Occipital lobe (tissue), 2 donors: ENCODE data around the gene C5orf24. TPM values are rescaled to one million over a fixed set of nuclear protein-coding genes. Genes with fewer than 3 reads are reported as not detected.
"Not testable (repeated sequence)": the region's sequence is repeated elsewhere in the genome, so short reads cannot be mapped to it uniquely, and the experiment has no call there.

Experiments used
- DNase-seq: peaks from one replicate; lab custom pipeline; 2025; lab: John Stamatoyannopoulos, UW
- total RNA-seq: library from RNA; depleted of rRNA; stranded (reverse); fragments of >200 nt; gene quantifications from one replicate; pipeline ENCODE4 v1.2.3, GENCODE V29; 2014

The C5orf24 gene
- total RNA-seq, 1 donor from 2014 or later = 105 TPM

DNA sequence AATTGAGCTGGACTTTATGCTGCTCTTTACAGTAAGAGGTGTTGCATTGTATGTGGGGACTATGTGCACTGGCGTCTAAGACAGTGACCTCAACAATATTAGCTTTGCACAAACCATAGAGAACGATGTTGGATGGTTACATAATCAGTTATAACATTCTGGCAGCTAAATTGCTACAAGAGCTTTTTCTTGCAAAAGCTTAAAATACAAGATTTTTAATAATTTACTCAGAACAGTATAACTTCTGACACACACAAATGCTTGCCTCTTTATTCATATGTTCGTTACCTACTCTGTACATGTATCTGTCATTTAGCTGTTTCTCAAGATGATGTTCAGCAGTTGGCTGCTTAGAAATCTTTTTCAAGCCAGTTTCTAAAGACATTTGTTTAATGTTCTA is 11.6 kb downstream of the C5orf24 start:
- no peak for DNase-seq

DNA sequence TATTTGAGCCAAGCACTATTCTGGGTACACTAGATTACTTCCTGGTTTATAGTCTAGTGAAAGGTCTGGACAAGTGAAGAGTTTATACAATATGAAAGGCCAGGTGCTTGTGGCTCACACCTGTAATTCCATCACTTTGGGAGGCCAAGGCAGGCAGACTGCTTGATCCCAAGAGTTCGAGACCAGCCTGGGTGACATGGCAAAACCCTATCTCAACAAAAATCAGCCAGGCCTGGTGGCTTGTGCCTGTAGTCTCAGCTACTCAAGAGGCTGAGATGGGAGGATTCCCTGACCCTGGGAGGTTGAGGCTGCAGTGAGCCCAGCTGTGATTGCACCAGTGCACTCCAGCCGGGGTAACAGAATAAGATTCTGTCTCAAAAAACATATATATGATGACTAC is 18.9 kb downstream of the C5orf24 start:
- no peak for DNase-seq

DNA sequence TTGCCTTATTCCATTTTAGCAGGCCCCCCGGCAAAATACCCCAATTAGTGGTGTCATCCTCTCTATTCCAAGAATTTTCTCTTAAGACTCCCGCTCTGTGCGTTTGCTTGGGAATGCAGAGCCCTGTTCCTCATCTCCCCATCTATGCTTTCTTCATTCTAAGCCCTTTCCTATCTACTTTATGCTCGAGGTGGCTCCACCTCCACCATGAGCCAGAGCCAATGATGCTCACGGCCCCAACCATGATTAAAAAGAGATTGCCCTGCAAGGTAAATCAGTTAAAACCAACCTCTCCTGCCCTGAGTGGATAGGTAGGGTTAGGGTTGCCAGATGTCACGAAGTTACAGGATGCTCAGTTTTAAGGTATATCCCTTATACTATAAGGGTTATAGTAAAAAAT is 27.7 kb downstream of the C5orf24 start:
- no peak for DNase-seq

GRCh38 chr5:134873987-134874830 is 28.4 kb downstream of the C5orf24 start, which contains the start of gene TXNDC15:
TXNDC15 (plus strand) TSS chr5:134874371; CDS start chr5:134874428, 57 bp downstream.
- DNase-seq = peak; percentile 77

- peak; percentile 72 for DNase-seq
Measured at GRCh38 chr5:134874831-134875655, 29.3 kb downstream of the C5orf24 start.

GRCh38 chr5:134877159-134877558 is 31.4 kb downstream of the C5orf24 start:
- no peak for DNase-seq

- no peak for DNase-seq
Measured at GRCh38 chr5:134878403-134878802, 32.6 kb downstream of the C5orf24 start.

DNA sequence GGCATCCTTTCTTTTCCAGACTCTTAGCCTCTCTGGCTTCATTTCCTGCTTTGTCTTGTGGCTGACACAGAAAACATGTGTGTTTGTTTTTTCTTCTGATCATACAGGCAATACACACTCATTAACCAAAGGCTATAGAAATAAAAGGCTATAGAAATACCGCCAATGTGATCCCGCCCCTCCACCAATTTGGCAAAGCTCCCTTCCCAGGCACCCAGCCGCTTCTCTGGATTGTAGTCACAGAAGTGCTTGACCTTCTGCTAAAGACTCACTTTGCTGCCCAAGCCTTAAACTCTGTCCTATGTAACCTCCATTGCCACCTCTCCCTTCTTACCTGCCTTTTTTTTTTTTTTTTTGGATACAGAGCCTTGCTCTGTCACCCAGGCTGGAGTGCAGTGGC is 33.7 kb downstream of the C5orf24 start:
- DNase-seq = no peak

DNA sequence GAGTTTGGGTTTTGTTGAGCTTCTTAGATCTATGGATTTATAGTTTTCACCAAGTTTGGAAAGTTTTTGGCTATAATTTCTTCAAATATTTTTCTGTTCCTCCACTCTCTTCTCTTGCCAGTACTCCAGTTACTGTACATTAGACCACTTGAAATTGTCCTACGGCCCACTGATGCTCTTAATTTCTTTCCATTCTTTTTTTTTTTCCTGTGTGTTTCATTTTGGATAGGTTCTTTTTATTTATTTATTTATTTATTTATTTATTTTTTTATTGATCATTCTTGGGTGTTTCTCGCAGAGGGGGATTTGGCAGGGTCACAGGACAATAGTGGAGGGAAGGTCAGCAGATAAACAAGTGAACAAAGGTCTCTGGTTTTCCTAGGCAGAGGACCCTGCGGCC is 35.2 kb downstream of the C5orf24 start:
- not testable (repeated sequence) for DNase-seq

- DNase-seq = not testable (repeated sequence)
Measured at GRCh38 chr5:134881711-134882110, 35.9 kb downstream of the C5orf24 start.

DNA sequence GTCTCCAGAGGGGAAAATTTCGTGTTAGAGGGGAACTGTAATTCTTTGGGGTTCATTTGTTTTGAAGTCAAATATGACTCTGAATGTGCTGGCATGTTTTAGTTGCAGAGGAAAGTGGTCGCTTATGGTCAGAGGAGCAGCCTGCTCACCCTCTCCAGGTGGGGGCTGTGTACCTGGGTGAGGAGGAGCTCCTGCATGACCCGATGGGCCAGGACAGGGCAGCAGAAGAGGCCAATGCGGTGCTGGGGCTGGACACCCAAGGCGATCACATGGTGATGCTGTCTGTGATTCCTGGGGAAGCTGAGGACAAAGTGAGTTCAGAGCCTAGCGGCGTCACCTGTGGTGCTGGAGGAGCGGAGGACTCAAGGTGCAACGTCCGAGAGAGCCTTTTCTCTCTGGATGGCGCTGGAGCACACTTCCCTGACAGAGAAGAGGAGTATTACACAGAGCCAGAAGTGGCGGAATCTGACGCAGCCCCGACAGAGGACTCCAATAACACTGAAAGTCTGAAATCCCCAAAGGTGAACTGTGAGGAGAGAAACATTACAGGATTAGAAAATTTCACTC is 41.9 kb downstream of the C5orf24 start:
- no peak for DNase-seq

DNA sequence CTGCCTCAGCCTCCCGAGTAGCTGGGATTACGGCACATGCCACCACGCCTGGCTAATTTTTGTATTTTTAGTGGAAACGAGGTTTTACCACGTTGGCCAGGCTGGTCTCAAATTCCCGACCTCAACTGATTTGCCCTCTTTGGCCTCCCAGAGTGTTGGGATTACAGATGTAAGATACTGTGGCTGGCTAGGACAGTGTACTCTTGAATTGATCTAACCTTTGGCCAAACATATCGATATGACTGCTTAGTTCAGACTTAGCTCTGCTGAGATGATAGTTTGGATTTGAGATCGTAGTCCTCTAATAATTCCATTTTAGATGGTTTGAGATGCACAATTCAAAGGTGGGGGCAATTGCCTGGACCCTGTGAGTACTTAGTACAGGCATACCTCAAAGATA is 43.6 kb downstream of the C5orf24 start:
- no peak for DNase-seq

GRCh38 chr5:134891473-134891872 is 45.7 kb downstream of the C5orf24 start:
- no peak for DNase-seq

DNA sequence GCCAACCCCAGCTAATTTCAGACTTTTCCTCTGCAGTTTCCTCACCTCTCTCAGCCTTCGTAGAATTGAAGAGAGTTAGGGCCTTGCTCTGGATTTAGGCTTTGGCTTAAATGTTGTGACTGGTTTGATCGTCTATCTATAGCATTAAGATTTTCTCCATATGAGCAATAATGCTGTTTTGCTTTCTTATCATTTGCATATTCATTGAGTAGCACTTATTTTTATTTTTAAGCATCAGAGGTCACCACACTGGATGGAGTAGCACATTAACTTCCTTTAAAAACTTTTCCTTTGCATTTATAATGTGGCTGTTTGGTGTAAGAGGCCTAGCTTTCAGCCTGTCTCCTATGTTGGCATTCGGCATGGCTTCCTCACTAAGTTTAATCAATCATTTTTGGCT is 46.5 kb downstream of the C5orf24 start:
- no peak for DNase-seq

- no peak for DNase-seq
Measured at GRCh38 chr5:134892926-134893325, 47.2 kb downstream of the C5orf24 start.

GRCh38 chr5:134893748-134894505 is 48.2 kb downstream of the C5orf24 start:
- DNase-seq = no peak

DNA sequence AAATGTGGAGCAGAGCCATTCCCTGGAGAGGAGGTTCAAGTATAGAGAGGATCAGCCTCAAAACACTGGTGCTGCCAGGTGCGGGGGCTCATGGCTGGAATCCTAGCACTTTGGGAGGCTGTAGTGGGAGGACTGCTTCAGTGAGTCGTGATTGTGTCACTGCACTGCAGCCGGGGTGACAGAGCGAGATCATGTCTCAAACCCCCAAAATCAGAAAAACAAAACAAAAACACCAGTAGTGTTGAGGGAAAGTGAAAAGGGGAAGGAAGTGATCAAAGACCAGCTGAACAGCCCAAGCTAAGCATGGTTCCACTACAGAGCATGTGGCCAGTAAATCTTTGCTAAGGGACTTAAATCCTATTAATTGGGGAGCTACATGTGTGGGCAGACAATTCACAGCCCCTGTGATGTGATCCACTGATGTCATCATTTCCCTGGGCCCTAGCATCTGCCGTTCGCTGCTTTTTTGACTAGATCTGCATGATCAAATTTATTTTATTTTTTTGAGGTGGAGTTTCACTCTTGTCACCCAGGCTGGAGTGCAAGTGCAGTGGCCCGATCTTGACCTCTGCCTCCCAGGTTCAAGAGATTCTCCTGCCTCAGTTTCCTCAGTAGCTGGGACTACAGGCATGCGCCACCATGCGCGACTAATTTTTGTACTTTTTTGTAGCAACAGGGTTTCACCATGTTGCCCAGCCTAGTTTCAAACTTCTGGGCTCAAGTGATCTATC is 56.5 kb downstream of the C5orf24 start:
- peak; percentile 5 for DNase-seq

- peak; percentile 80 for DNase-seq
Measured at GRCh38 chr5:134904610-134905245, 59.0 kb downstream of the C5orf24 start, which contains the start of gene PCBD2. PCBD2 (plus strand) TSS chr5:134905131; CDS start chr5:134905140, 9 bp downstream.

GRCh38 chr5:134905246-134905996 is 59.7 kb downstream of the C5orf24 start:
- peak; percentile 49 for DNase-seq
